Coronary artery (tissue), 2 donors: Measurements from ENCODE around the gene CSTB.

Experiments
- DNase-seq: peaks from one replicate; pipeline ENCODE4 v3.0.0-alpha.2; 2017; ENCODE audit warnings: low spot score
- H3K27ac ChIP-seq, 2 donors: fragments of 200-600 bp; sonication (generic); one replicate each; pipeline ENCODE4 v1.5.1; 2016 to 2019
- H3K4me3 ChIP-seq: fragments of 200-600 bp; sonication (generic); 2 replicates; pipeline ENCODE4 v1.5.1; 2016; ENCODE audit warnings: mild to moderate bottlenecking, moderate library complexity
- CTCF ChIP-seq: fragments of 200-600 bp; sonication (generic); IDR thresholded peaks from one replicate; pipeline ENCODE4 v1.5.1; 2019; ENCODE audit warnings: antibody characterized with exemption

CSTB gene

GRCh38 chr21:43733060-43733459 lies 43.0 kb downstream of the CSTB start:
- Histone ChIP-seq H3K27ac (peak overlapping the region in 1 of 2 donors; percentile 56), H3K4me3 (no peak overlapping the region)
- no peak for TF ChIP-seq CTCF
- no peak for DNase-seq

GRCh38 chr21:43731891-43732711 lies 44.0 kb downstream of the CSTB start:
- no peak for TF ChIP-seq CTCF
- no peak for DNase-seq
- peak overlapping the region; percentile 7 for H3K4me3 ChIP-seq
- H3K27ac ChIP-seq = peak overlapping the region in 1 of 2 donors; percentile 39

- TF ChIP-seq CTCF = no peak
- DNase-seq = no peak
Observed at GRCh38 chr21:43731476-43731875, 44.6 kb downstream of the CSTB start.

GRCh38 chr21:43728467-43729390 lies 47.4 kb downstream of the CSTB start:
- DNase-seq = peak; percentile 98
- peak; percentile 35 for TF ChIP-seq CTCF
- Histone ChIP-seq H3K4me3 (peak overlapping the region; percentile 72), H3K27ac (peak overlapping the region; percentile 92 to 97)

More at GRCh38 chr21:43731476-43731875, 44.6 kb downstream of the CSTB start:
- peak overlapping the region in 1 of 2 donors; percentile 39 for H3K27ac ChIP-seq
- no peak overlapping the region for H3K4me3 ChIP-seq

GRCh38 chr21:43728154-43728466 lies 48.0 kb downstream of the CSTB start:
- no peak for TF ChIP-seq CTCF
- Histone ChIP-seq H3K27ac (peak overlapping the region; percentile 92 to 97), H3K4me3 (peak overlapping the region; percentile 72)
- no peak for DNase-seq

GRCh38 chr21:43727519-43728153 lies 48.5 kb downstream of the CSTB start:
- DNase-seq = no peak
- Histone ChIP-seq H3K27ac (peak overlapping the region; percentile 92 to 97), H3K4me3 (peak overlapping the region; percentile 72)
- TF ChIP-seq CTCF = no peak
